PC-9 (cell line): ENCODE measurements around the gene SUCO. TPM values are rescaled to one million over a fixed set of nuclear protein-coding genes. Genes with fewer than 3 reads are reported as not detected.
A peak's percentile ranks its signal among the peaks of the same experiment; 100 is the strongest.

ENCODE experiments used
- BruUV-seq: library from RNA; stranded (reverse); fragments of 400-500 nt; replicated peaks from 2 replicates; lab custom pipeline; 2021; lab: Mats Ljungman, UMichigan
- CTCF ChIA-PET: fragments of 300-600 bp; sonication (Branson Sonifier 250); formaldehyde crosslinking; loops from one replicate; lab custom pipeline; 2022; ENCODE audit warnings: antibody characterized with exemption; lab: Charles Lee
- POLR2A ChIA-PET: fragments of 300-600 bp; sonication (Branson Sonifier 250); formaldehyde crosslinking; loops from one replicate; lab custom pipeline; 2022; ENCODE audit warnings: antibody characterized with exemption; ENCODE audit not compliant: unreplicated experiment; lab: Charles Lee
- DNase-seq, 2 experiments: peaks; one replicate each; pipeline versions ENCODE4 v3.0.0 to v3.0.0-alpha.2; 2015 to 2022; ENCODE audit warnings: mixed read lengths in 1 of 2
- H2AFZ ChIP-seq: fragments of 200-600 bp; sonication (generic); 2 replicates; pipeline ENCODE4 v1.8.1; 2017; ENCODE audit warnings: antibody characterized with exemption
- H3F3A ChIP-seq: fragments of 200-600 bp; sonication (generic); 2 replicates; pipeline ENCODE4 v1.8.1; 2017; ENCODE audit warnings: antibody characterized with exemption, mild to moderate bottlenecking, low read depth; ENCODE audit not compliant: insufficient read depth
- H3K27ac ChIP-seq: fragments of 200-600 bp; sonication (generic); 2 replicates; pipeline ENCODE4 v1.6.1; 2016; ENCODE audit warnings: mixed run types
- H3K27me3 ChIP-seq: fragments of 200-600 bp; sonication (generic); 2 replicates; pipeline ENCODE4 v1.6.1; 2016; ENCODE audit warnings: low read depth, mixed run types; ENCODE audit not compliant: insufficient read depth
- H3K36me3 ChIP-seq: fragments of 200-600 bp; sonication (generic); 2 replicates; pipeline ENCODE4 v1.6.1; 2016; ENCODE audit warnings: low read depth, mixed run types
- H3K4me1 ChIP-seq: fragments of 200-600 bp; sonication (generic); replicated peaks from 2 replicates; pipeline ENCODE4 v1.6.1; 2016; ENCODE audit warnings: mixed run types; ENCODE audit not compliant: insufficient read depth
- H3K4me2 ChIP-seq: fragments of 200-600 bp; sonication (generic); 2 replicates; pipeline ENCODE4 v1.6.1; 2017; ENCODE audit warnings: mixed run types
- H3K4me3 ChIP-seq: fragments of 200-600 bp; sonication (generic); 2 replicates; pipeline ENCODE4 v1.6.1; 2016; ENCODE audit warnings: mixed run types
- H3K79me2 ChIP-seq: fragments of 200-600 bp; sonication (generic); 2 replicates; pipeline ENCODE4 v1.6.1; 2017; ENCODE audit warnings: low read depth, mixed run types
- H3K9me2 ChIP-seq: fragments of 200-600 bp; sonication (generic); 2 replicates; pipeline ENCODE4 v1.8.1; 2017; ENCODE audit warnings: mild to moderate bottlenecking; ENCODE audit not compliant: insufficient read depth
- H3K9me3 ChIP-seq: fragments of 200-600 bp; sonication (generic); 2 replicates; pipeline ENCODE4 v1.8.1; 2016; ENCODE audit warnings: low read depth; ENCODE audit not compliant: insufficient read depth
- H4K20me1 ChIP-seq: fragments of 200-600 bp; sonication (generic); 2 replicates; pipeline ENCODE4 v1.8.1; 2017; ENCODE audit not compliant: insufficient read depth
- EZH2 ChIP-seq: fragments of 200-600 bp; sonication (generic); IDR thresholded peaks from 2 replicates; pipeline ENCODE4 v1.8.0; 2017; ENCODE audit warnings: antibody characterized with exemption, low read depth
- intact Hi-C: fragments of 100-400 bp; cut with micrococcal nuclease; formaldehyde crosslinking; loops from one replicate; pipeline ENCODE4 v1.10.0; 2022; ENCODE audit not compliant: unreplicated experiment
- total RNA-seq: library from RNA; stranded (reverse); gene quantifications from 2 replicates; pipeline ENCODE4 v1.2.3, GENCODE V29; 2021
- TF ChIP-seq, protein P1 (sequence below): fragments of 200-600 bp; sonication (generic); conservative IDR thresholded peaks from 2 replicates; pipeline ENCODE4 v1.6.1; 2017; ENCODE audit warnings: mixed run types, antibody characterized with exemption, mild to moderate bottlenecking, moderate library complexity

SUCO gene
- total RNA-seq, 1 experiment from 2014 or later: 34.0 TPM

DNA sequence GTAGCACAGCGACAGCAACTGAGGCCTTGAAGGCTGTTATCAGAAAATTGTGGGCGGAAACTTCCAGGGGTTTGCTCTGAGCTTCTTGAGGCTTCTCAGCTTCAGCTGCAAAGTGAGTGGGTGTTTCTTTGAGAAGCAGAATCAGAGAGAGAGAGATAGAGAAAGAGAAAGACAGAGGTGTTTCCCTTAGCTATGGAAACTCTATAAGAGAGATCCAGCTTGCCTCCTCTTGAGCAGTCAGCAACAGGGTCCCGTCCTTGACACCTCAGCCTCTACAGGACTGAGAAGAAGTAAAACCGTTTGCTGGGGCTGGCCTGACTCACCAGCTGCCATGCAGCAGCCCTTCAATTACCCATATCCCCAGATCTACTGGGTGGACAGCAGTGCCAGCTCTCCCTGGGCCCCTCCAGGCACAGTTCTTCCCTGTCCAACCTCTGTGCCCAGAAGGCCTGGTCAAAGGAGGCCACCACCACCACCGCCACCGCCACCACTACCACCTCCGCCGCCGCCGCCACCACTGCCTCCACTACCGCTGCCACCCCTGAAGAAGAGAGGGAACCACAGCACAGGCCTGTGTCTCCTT is 126.0 kb downstream of the SUCO start, which contains the start of gene FASLG:
TSS of gene FASLG (plus strand) at position 233 of the 583 bp plus-strand sequence. CDS start at position 332, 99 bp downstream.
- H3F3A ChIP-seq: peaks cover 8% of the 10 kb centered on the region; the same call in 1 of the 2 replicates
- no peak within 1 kb of the TSS for H3K4me3 ChIP-seq
- intact Hi-C loops: no loop called here
- H3K27me3 ChIP-seq: no peaks in the 10 kb centered on the region
- no peak within 1 kb of the TSS for H2AFZ ChIP-seq
- DNase-seq: no peak
- no peaks in the 10 kb centered on the region for H4K20me1 ChIP-seq
- no peaks in the 10 kb centered on the region; the same call in 1 of the 2 replicates for H3K9me3 ChIP-seq
- peaks cover 18% of the 10 kb centered on the region for H3K4me1 ChIP-seq
- no peaks in the 10 kb centered on the region for H3K9me2 ChIP-seq
- BruUV-seq: no TSS peak
- H3K36me3 ChIP-seq: no peaks in the 10 kb centered on the region
- H3K79me2 ChIP-seq: no peaks in the 10 kb centered on the region
- no peak within 1 kb of the TSS for H3K4me2 ChIP-seq
- no peak within 1 kb of the TSS for H3K27ac ChIP-seq
- POLR2A ChIA-PET: no interaction called here
- TF ChIP-seq EZH2: no peak
- TF ChIP-seq, protein P1, sequence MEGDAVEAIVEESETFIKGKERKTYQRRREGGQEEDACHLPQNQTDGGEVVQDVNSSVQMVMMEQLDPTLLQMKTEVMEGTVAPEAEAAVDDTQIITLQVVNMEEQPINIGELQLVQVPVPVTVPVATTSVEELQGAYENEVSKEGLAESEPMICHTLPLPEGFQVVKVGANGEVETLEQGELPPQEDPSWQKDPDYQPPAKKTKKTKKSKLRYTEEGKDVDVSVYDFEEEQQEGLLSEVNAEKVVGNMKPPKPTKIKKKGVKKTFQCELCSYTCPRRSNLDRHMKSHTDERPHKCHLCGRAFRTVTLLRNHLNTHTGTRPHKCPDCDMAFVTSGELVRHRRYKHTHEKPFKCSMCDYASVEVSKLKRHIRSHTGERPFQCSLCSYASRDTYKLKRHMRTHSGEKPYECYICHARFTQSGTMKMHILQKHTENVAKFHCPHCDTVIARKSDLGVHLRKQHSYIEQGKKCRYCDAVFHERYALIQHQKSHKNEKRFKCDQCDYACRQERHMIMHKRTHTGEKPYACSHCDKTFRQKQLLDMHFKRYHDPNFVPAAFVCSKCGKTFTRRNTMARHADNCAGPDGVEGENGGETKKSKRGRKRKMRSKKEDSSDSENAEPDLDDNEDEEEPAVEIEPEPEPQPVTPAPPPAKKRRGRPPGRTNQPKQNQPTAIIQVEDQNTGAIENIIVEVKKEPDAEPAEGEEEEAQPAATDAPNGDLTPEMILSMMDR: no peak
- CTCF ChIA-PET: no interaction called here

DNA sequence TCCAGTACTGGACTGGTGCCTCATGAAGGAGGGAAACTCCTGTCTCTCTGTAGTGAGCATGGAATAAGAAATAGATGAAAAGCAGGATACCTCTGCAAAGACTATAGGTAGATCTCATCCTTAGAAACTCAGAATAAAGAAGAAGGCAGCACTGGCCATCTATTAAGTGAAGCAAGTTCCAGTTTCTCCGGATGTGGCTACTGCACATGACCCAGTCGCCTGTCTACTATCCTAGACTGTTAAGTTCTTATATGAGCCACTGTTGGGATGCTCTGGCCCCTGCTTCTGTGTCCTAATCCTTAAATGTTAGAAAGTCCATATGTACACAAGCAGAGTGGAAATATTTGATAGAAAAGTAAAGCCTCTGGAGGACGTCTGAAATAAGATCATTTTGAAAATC is 128.2 kb downstream of the SUCO start:
- ChIA-PET POLR2A (no interaction called here), CTCF (no interaction called here)
- intact Hi-C loops: no loop called here
- Histone ChIP-seq H3K4me1 (peaks cover 6% of the 10 kb centered on the region), H3F3A (no peaks in the 10 kb centered on the region), H2AFZ (0 out of 2 replicates have a peak overlapping the region, but pooled peaks have one; percentile 14), H3K4me2 (no peak overlapping the region), H3K27ac (no peak overlapping the region), H3K79me2 (no peaks in the 10 kb centered on the region), H3K9me3 (no peaks in the 10 kb centered on the region; the same call in 1 of the 2 replicates), H3K9me2 (no peaks in the 10 kb centered on the region), H3K27me3 (no peaks in the 10 kb centered on the region), H3K36me3 (no peaks in the 10 kb centered on the region), H4K20me1 (no peaks in the 10 kb centered on the region), H3K4me3 (no peak overlapping the region)
- DNase-seq: no peak
- BruUV-seq: no TSS peak
- TF ChIP-seq, protein P1: no peak
- TF ChIP-seq EZH2: no peak

Other genes with a start within 250 kb of the SUCO start
- gene C1orf105, start 112.5 kb upstream of the SUCO start, total RNA-seq: not detected in 2 replicates
- 21.3 and 26.5 TPM in 2 replicates for gene PIGC, start 89.1 kb upstream of the SUCO start, total RNA-seq
- gene FASLG, start 126.0 kb downstream of the SUCO start, total RNA-seq: not detected in 2 replicates